Subcutaneous abdominal adipose tissue (tissue), 5 donors: ENCODE results near the gene LYRM4.

ENCODE experiments used
- H3K27ac ChIP-seq: one replicate; pipeline ENCODE4 v1.7.0; 2013; ENCODE audit warnings: low read depth, mild to moderate bottlenecking, inconsistent platforms, low read length, moderate library complexity
- H3K27me3 ChIP-seq, 5 donors: one replicate each; pipeline ENCODE4 v1.7.0; 2013; ENCODE audit warnings: low read length in 5 of 5, inconsistent platforms in 1 of 5; ENCODE audit not compliant: control insufficient read depth in 5 of 5, insufficient read depth in 4 of 5
- H3K36me3 ChIP-seq, 5 donors: one replicate each; pipeline ENCODE4 v1.7.0; 2013; ENCODE audit warnings: low read length in 5 of 5; ENCODE audit not compliant: control insufficient read depth in 5 of 5, insufficient read depth in 5 of 5
- H3K4me1 ChIP-seq, 5 donors: one replicate each; pipeline ENCODE4 v1.7.0; 2013; ENCODE audit warnings: low read length in 5 of 5, mild to moderate bottlenecking in 3 of 5, moderate library complexity in 1 of 5; ENCODE audit not compliant: control insufficient read depth in 5 of 5, insufficient read depth in 5 of 5
- H3K4me3 ChIP-seq, 5 donors: one replicate each; pipeline ENCODE4 v1.7.0; 2013; ENCODE audit warnings: low read length in 5 of 5, low read depth in 1 of 5
- H3K9ac ChIP-seq, 5 donors: one replicate each; pipeline ENCODE4 v1.7.0; 2013; ENCODE audit warnings: low read length in 5 of 5, mild to moderate bottlenecking in 4 of 5, moderate library complexity in 3 of 5
- H3K9me3 ChIP-seq, 5 donors: one replicate each; pipeline ENCODE4 v1.7.0; 2013; ENCODE audit warnings: low read length in 5 of 5; ENCODE audit not compliant: control insufficient read depth in 5 of 5
- donor health status: healthy.
- donor health status: healthy.
- donor health status: healthy.
- donor health status: healthy.
- donor health status: healthy.

The LYRM4 gene

GRCh38 chr6:5211492-5211891 is 49.3 kb downstream of the LYRM4 start:
- Histone ChIP-seq H3K9ac (no peak overlapping the region), H3K4me3 (no peak overlapping the region), H3K4me1 (peaks cover 0 to 6% (median 3%) of the 10 kb centered on the region in 5 donors), H3K27me3 (no peaks in the 10 kb centered on the region), H3K36me3 (peaks cover 0 to 25% (median 12%) of the 10 kb centered on the region in 5 donors), H3K27ac (no peak overlapping the region), H3K9me3 (no peaks in the 10 kb centered on the region)

GRCh38 chr6:5208471-5208971 is 52.2 kb downstream of the LYRM4 start:
- H3K27me3 ChIP-seq: no peaks in the 10 kb centered on the region
- peaks cover 7 to 32% (median 26%) of the 10 kb centered on the region in 5 donors for H3K4me1 ChIP-seq
- peaks cover 0 to 10% (median 6%) of the 10 kb centered on the region in 5 donors for H3K36me3 ChIP-seq
- H3K4me3 ChIP-seq: no peak overlapping the region
- no peak overlapping the region for H3K9ac ChIP-seq
- H3K27ac ChIP-seq: no peak overlapping the region
- H3K9me3 ChIP-seq: no peaks in the 10 kb centered on the region

GRCh38 chr6:5208057-5208456 is 52.7 kb downstream of the LYRM4 start:
- H3K27me3 ChIP-seq: no peaks in the 10 kb centered on the region
- no peak overlapping the region for H3K4me3 ChIP-seq
- H3K27ac ChIP-seq: no peak overlapping the region
- no peak overlapping the region for H3K9ac ChIP-seq
- no peaks in the 10 kb centered on the region for H3K9me3 ChIP-seq
- peaks cover 0 to 5% (median 2%) of the 10 kb centered on the region in 5 donors for H3K36me3 ChIP-seq
- H3K4me1 ChIP-seq: peaks cover 7 to 32% (median 26%) of the 10 kb centered on the region in 5 donors

DNA sequence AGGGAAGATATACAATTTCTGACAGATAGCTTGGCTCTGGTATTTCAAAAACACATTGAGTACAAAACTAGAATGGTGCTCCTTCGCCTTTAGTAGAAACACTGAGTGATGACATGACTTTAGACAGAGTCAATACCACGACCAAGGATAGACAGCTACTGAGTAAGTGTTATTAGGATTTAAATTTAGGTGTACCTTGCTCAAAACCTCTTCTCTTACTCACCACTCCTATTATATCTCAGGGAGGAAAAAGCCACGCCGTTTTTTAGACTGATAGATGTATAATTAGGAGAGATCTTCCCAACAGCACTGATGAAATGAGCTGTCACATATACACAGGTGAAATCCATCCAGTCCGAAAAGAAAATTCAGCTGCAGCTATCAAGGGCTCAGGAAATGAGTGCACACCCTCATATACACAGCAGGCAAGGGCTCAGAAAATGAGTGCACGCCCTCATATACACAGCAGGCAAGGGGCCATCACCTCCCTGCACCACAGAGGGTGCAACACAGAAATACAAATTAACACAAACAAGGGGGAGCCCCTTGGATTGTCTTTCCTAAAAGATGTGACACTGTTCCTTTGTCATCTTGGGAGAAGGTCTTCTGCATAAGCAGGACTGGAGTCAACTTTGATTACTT is 53.7 kb downstream of the LYRM4 start:
- Histone ChIP-seq H3K27ac (no peak overlapping the region), H3K9ac (no peak overlapping the region), H3K4me1 (peaks cover 7 to 32% (median 26%) of the 10 kb centered on the region in 5 donors)

GRCh38 chr6:5205877-5206850 is 54.6 kb downstream of the LYRM4 start:
- H3K4me1 ChIP-seq: peaks cover 7 to 35% (median 26%) of the 10 kb centered on the region in 5 donors
- H3K9ac ChIP-seq: peak overlapping the region in 1 of 5 donors; percentile 47
- no peak overlapping the region for H3K4me3 ChIP-seq
- peak overlapping the region; percentile 90 for H3K27ac ChIP-seq
- H3K36me3 ChIP-seq: no peaks in the 10 kb centered on the region
- H3K27me3 ChIP-seq: no peaks in the 10 kb centered on the region
- H3K9me3 ChIP-seq: no peaks in the 10 kb centered on the region

More for the DNA sequence above, 53.7 kb downstream of the LYRM4 start:
- Histone ChIP-seq H3K9me3 (no peaks in the 10 kb centered on the region), H3K4me3 (no peak overlapping the region), H3K27me3 (no peaks in the 10 kb centered on the region), H3K36me3 (no peaks in the 10 kb centered on the region)

DNA sequence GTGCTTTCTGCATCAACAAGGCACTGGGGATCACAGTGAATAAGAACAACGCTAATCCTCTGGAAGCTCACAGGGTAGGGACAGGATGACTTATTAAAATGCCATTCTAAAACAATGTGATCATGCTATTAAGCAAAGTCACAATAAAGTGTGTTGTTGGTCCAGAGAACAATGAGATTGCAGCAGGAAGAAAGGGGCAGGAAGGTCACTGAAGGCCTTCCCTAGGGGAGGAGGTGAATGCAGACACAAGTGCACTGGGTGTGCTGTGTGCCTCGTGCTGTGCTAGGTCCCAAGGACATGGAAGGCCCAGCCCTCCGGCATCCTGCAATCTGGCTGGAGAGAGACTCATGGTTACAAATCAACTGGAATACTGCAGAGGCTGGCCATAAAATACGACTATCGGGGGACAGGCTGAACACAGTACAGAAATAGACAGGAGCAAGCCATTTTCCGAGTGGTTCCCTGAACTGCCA is 55.7 kb downstream of the LYRM4 start:
- H3K27me3 ChIP-seq: no peaks in the 10 kb centered on the region
- peak overlapping the region; percentile 90 for H3K27ac ChIP-seq
- H3K4me1 ChIP-seq: peaks cover 7 to 35% (median 26%) of the 10 kb centered on the region in 5 donors
- no peak overlapping the region for H3K4me3 ChIP-seq
- H3K9ac ChIP-seq: no peak overlapping the region
- H3K36me3 ChIP-seq: no peaks in the 10 kb centered on the region
- H3K9me3 ChIP-seq: no peaks in the 10 kb centered on the region

- Histone ChIP-seq H3K9ac (no peak overlapping the region), H3K36me3 (no peaks in the 10 kb centered on the region), H3K27ac (peak overlapping the region; percentile 90), H3K4me3 (no peak overlapping the region), H3K4me1 (peaks cover 7 to 35% (median 26%) of the 10 kb centered on the region in 5 donors), H3K9me3 (no peaks in the 10 kb centered on the region), H3K27me3 (no peaks in the 10 kb centered on the region)
Measured at GRCh38 chr6:5204376-5204775, 56.4 kb downstream of the LYRM4 start.

GRCh38 chr6:5203546-5203945 is 57.2 kb downstream of the LYRM4 start:
- H3K9me3 ChIP-seq: no peaks in the 10 kb centered on the region
- H3K27ac ChIP-seq: no peak overlapping the region
- no peaks in the 10 kb centered on the region for H3K27me3 ChIP-seq
- H3K36me3 ChIP-seq: no peaks in the 10 kb centered on the region
- H3K9ac ChIP-seq: no peak overlapping the region
- peaks cover 7 to 35% (median 26%) of the 10 kb centered on the region in 5 donors for H3K4me1 ChIP-seq
- H3K4me3 ChIP-seq: no peak overlapping the region

DNA sequence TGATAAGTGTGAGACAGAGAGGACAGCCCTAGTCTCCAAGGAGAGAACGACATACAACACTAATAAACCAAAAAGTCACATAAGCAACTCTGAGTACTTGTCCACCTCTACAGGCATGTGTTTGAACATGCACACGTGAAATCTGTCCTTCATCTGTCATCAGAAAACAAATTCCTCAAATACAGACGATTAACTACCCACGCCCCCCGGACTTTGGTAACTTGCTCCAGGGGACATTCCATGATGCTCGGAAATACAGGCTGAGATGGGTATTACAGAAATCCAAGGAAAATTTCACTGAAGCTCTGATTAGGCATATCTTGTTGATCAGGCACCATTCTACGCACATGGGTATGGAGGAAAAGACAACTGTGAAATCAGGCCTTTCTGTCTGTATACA is 57.8 kb downstream of the LYRM4 start:
- Histone ChIP-seq H3K9me3 (no peaks in the 10 kb centered on the region), H3K4me3 (no peak overlapping the region), H3K36me3 (no peaks in the 10 kb centered on the region), H3K4me1 (peaks cover 7 to 35% (median 24%) of the 10 kb centered on the region in 5 donors), H3K27me3 (no peaks in the 10 kb centered on the region), H3K27ac (no peak overlapping the region), H3K9ac (no peak overlapping the region)

DNA sequence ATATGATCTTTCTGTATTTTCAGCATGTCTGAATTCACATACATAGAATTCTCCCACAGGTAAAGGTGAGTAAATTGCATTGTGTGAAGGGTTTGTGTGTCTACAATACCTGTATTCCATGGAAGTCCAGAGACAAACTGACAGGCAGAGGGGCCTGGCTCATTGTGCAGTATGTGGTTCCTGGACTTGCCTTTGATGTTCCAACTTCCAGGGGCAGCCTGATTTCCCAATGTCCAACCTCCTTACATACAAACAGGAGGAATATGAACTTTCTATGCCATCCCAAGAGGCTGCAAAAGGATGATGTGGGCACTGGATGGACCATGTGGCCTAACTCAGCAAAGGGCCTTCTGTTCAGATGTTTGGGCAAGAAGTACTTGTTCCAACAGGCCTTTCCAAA is 58.5 kb downstream of the LYRM4 start:
- no peaks in the 10 kb centered on the region for H3K27me3 ChIP-seq
- no peak overlapping the region for H3K27ac ChIP-seq
- no peaks in the 10 kb centered on the region for H3K36me3 ChIP-seq
- H3K4me3 ChIP-seq: no peak overlapping the region
- no peaks in the 10 kb centered on the region for H3K9me3 ChIP-seq
- H3K4me1 ChIP-seq: peaks cover 7 to 31% (median 23%) of the 10 kb centered on the region in 5 donors
- no peak overlapping the region for H3K9ac ChIP-seq
